Epithelial cell of prostate (primary cell): ENCODE data around the gene RNF182.
"Not testable (repeated sequence)": the region's sequence is repeated elsewhere in the genome, so short reads cannot be mapped to it uniquely, and the experiment has no call there.

Source experiments
- DNase-seq: peaks from one replicate; pipeline ENCODE4 v3.0.0-alpha.2; 2011; ENCODE audit warnings: low read depth, low spot score
- H3K27ac ChIP-seq: fragments of 450-650 bp; 2 replicates; pipeline ENCODE4 v1.5.1; 2017; ENCODE audit warnings: mild to moderate bottlenecking

The RNF182 gene

DNA sequence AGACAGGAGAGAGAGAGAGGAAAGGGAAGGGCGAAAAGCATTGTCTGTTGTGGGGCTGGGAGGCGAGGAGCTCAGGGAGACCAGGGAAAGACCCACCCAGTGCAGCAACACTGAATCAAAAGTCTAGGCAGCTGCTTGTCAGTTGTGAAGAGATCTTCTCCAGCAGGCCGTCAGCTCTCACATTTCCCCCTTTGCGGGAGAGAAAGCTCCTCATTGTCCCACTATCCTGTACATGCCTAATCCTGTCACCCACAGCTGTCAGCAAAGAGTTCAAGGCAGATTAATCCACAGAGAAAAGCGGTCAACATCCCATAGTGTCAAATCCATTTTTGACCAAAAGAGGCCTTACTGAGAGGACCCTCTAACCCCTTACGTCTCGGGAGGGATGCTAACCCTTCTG is 27.3 kb downstream of the RNF182 start:
- H3K27ac ChIP-seq, result no peak overlapping the region
- DNase-seq, result no peak

- peak overlapping the region; percentile 9 for H3K27ac ChIP-seq
- peak; percentile 27 for DNase-seq
Measured at GRCh38 chr6:13953061-13953705, 28.4 kb downstream of the RNF182 start.

DNA sequence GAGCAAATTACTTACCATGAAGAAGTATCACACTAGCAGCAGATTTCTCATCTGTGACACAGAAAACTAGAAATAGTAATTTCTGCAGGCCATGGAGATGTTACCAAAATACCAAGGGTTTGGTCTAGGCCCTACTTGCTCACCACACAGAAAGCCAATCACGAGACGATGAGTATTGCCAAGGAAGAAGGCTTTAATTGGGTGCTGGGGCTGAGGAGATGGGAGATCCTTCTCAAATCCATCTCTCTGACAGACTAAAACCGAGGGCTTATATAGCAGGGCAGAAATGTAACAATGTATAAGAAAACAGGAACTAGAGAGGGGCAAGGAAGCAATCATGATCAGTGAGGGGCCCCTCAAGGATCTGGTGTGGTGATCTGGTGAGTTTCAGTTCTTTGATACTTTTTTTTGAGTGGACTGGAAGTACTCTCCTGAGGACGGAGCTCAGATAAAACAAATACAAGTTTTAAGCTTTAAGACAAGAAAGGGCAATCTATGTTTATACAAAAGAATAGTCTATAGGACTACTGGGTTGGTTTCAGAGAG is 40.9 kb downstream of the RNF182 start:
- no peak overlapping the region for H3K27ac ChIP-seq
- no peak for DNase-seq

- H3K27ac ChIP-seq, result no peak overlapping the region
- no peak for DNase-seq
Measured at GRCh38 chr6:13971303-13971702, 46.6 kb downstream of the RNF182 start.

DNA sequence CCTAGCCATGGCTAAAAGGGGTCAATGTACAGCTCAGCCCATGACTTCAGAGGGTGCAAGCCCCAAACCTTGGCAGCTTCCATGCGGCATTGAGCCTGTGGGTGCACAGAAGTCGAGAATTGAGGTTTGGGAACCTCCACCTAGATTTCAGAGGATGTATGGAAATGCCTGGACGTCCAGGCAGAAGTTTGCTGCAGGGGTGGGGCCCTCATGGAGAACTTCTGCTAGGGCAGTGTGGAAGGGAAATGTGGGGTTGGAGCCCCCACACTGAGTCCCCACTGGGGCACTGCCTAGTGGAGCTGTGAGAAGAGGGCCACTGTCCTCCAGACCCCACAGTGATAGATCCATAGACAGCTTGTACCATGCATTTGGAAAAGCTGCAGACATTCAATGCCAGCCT is 47.9 kb downstream of the RNF182 start:
- not testable (repeated sequence) for DNase-seq, H3K27ac ChIP-seq

DNA sequence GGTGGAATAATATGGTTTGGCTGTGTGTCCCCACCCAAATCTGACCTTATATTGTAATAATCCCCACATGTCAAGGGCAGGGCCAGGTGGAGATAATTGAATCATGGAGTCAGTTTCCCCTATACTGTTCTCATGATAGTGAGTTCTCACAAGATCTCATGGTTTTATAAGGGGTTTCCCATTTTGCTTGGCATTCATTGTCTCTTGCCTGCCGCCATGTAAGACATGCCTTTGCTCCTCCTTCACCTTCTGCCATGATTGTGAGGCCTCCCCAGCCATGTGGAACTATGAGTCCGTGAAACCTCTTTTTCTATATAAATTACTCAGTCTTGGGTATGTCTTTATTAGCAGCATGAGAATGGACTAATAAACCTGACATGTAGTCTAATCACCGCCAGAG is 48.7 kb downstream of the RNF182 start:
- DNase-seq, H3K27ac ChIP-seq: not testable (repeated sequence)

GRCh38 chr6:13978102-13978640 is 53.4 kb downstream of the RNF182 start:
- DNase-seq, result no peak

GRCh38 chr6:13978787-13979186 is 54.0 kb downstream of the RNF182 start:
- H3K27ac ChIP-seq, result no peak overlapping the region
- no peak for DNase-seq

More at GRCh38 chr6:13978102-13978640, 53.4 kb downstream of the RNF182 start:
- no peak overlapping the region for H3K27ac ChIP-seq

DNA sequence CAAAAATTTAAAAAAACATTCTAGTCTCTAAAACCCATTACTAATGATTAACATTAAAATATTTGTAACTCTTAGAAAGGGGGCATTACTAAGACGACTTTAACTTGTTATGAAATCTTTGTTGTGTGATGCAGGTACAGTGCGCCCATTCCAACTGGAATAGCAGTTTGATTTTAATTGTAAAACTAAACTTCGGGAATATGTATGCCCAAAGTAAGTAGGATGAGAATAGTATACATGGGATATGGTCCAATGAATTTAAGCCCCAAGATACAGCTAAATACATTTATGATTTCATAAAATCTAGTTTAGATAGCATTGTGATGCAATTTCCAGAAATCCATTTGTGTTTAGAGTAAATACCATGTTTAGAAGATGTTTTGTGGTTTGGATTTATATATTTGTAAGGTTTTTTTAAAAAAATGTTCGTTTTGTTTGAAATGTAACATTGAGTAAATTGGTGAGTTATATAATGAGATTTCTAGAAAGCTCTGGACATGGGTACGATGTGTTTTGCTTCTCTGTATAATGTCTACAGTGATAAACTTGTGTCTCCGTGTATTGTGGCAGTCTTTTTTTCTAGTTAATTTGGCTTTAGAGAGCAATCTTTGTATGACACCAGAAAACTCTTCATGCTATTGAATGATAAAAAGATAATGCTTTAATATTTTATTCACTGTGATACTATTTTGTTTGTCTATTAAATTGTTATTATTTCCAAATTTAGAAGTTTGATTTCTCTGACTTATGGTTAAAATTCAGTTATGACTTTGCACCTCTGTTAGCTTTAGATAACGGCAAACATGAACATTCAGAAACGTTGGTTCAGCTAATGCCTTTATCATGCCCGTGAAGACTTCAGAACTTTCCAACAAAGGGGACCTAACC is 54.8 kb downstream of the RNF182 start:
- H3K27ac ChIP-seq, result no peak overlapping the region
- no peak for DNase-seq

- no peak for DNase-seq
- H3K27ac ChIP-seq, result no peak overlapping the region
Measured at GRCh38 chr6:13980534-13980933, 55.8 kb downstream of the RNF182 start.

DNA sequence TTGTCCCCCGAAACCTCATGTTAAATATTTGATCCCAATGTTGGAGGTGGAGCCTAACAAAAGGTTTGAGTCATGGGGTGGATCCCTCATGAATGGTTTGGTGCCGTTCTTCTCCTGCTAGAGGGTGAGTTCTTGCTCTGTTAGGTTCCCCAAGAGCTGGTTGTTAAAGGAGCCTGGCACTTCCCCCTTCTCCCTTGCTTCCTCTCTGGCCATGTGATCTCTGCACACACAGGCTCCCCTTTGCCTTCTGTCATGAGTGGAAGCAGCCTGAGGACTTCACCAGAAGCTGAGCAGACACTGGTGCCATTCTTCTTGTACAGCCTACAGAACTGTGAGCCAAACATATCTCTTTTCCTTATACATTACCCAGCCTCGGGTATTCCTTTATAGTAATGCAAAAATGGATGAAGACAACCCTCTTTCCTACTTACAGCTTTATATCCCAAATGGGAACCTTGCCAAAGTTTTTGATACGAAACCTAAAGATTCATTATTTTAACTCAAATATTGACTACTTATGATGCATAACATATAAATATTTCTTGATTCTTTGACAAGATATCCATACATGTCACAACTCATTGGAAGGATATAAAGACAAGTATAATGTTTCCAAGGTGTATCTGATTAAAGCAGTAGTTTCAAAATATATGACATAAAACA is 61.0 kb downstream of the RNF182 start:
- no peak for DNase-seq
- H3K27ac ChIP-seq, result no peak overlapping the region

DNA sequence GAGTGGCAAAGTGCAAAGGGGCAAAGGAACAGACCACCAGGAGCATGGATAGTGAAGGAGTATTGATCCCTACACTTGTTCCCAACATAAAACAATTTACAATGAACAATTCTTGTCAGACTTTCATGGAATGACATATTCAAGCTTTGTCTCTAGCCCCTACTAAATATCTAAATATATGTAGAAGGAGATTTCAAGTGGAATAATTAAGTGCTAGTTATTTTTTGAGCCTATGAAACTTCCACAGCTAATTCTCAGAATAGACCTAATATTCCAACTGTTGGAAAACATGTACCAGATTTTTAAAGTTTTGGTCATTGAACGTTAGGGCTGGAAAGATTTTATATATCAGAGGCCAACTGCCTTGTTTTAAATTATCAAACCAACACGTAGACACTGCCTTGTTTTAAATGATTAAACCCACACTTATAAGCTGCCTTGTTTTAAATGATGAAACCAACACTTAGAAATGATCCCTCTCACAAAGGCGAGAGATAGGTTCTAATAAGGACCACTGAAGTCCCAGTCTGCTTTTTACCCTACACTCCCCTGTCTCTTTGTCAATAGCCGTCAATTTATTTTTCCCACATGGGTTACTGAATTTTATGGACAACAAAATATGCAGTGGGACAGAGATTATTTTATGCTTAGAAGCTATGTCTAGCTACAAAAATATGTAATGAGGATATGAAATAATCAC is 62.1 kb downstream of the RNF182 start:
- H3K27ac ChIP-seq, result no peak overlapping the region

DNA sequence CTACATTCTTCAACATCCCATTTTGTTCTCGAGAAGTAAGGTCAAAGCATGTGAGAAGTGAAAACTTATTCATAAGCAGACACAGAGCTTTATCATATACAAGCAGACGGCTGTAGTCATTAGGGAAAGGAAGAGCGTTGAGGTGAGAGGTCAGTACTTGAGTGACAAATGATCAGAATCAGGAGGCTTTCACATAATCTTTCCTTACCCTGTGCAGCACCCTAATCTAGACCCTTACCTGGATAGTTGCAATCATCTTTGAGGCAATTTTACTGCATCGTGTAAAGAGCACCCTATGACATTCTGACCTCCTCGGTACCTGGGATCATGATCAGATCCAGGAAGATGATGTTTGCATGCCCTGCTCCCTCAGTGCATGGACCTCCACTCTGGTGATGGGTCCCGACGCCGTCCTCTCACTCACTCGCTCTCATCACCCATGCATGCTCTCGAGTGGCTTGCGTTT is 62.7 kb downstream of the RNF182 start:
- H3K27ac ChIP-seq, result no peak overlapping the region
- no peak for DNase-seq

More for the DNA sequence above, 62.1 kb downstream of the RNF182 start:
- DNase-seq, result no peak

- H3K27ac ChIP-seq, result no peak overlapping the region
Measured at GRCh38 chr6:13988049-13988738, 63.4 kb downstream of the RNF182 start.

GRCh38 chr6:13988908-13989307 is 64.2 kb downstream of the RNF182 start:
- no peak for DNase-seq
- no peak overlapping the region for H3K27ac ChIP-seq

More at GRCh38 chr6:13988049-13988738, 63.4 kb downstream of the RNF182 start:
- no peak for DNase-seq

- H3K27ac ChIP-seq, result no peak overlapping the region
- no peak for DNase-seq
Measured at GRCh38 chr6:13989496-13990144, 64.9 kb downstream of the RNF182 start.

- no peak for DNase-seq
- no peak overlapping the region for H3K27ac ChIP-seq
Measured at GRCh38 chr6:13990796-13991195, 66.0 kb downstream of the RNF182 start.

DNA sequence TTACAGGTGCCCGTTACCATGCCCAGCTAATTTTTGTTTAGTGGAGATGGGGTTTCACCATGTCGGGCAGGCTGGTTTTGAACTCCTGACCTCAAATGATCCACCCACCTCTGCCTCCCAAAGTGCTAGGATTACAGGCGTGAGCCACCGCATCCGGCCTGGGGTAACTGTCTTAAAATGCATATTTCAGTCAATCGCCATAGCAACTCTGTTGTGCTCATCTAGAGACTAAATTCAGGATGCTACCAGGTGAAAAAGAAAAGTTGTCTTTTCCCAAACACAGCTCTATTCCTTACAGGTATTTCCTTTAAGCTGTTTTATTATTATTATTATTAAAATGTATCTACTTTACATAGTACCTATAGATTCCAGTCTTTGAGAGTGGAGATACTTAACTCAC is 66.6 kb downstream of the RNF182 start:
- H3K27ac ChIP-seq, result no peak overlapping the region
- no peak for DNase-seq
